GM12874 (cell line): ENCODE measurements around the gene RALGAPA1.

Experiments used
- TF ChIP-seq, protein P1 (sequence below): IDR thresholded peaks from 2 replicates; pipeline ENCODE4 v1.5.1; 2011; ENCODE audit warnings: low read depth, mild to moderate bottlenecking, control low read depth, low read length, moderate library complexity; ENCODE audit not compliant: insufficient read depth

The RALGAPA1 gene

GRCh38 chr14:35712466-35712865 lies 96.6 kb downstream of the RALGAPA1 start:
- TF ChIP-seq, protein P1, sequence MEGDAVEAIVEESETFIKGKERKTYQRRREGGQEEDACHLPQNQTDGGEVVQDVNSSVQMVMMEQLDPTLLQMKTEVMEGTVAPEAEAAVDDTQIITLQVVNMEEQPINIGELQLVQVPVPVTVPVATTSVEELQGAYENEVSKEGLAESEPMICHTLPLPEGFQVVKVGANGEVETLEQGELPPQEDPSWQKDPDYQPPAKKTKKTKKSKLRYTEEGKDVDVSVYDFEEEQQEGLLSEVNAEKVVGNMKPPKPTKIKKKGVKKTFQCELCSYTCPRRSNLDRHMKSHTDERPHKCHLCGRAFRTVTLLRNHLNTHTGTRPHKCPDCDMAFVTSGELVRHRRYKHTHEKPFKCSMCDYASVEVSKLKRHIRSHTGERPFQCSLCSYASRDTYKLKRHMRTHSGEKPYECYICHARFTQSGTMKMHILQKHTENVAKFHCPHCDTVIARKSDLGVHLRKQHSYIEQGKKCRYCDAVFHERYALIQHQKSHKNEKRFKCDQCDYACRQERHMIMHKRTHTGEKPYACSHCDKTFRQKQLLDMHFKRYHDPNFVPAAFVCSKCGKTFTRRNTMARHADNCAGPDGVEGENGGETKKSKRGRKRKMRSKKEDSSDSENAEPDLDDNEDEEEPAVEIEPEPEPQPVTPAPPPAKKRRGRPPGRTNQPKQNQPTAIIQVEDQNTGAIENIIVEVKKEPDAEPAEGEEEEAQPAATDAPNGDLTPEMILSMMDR, result no peak

DNA sequence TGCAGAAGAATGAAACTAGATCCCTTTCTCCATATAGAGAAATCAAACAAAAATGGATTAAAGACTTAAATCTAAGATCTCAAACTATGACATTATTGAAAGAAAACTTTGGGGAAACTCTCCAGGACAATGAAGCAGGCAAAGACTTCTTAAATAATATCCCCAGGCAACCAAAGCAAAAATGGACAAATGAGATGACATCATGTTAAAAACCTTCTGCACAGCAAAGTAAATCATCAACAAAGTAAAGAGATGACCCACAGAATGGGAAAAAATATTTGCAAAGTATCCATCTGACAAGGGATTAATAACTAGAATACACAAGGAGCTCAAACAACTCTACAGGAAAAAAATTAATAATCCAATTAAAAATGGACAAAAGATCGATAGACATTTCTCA lies 101.0 kb downstream of the RALGAPA1 start:
- TF ChIP-seq, protein P1, result no peak

DNA sequence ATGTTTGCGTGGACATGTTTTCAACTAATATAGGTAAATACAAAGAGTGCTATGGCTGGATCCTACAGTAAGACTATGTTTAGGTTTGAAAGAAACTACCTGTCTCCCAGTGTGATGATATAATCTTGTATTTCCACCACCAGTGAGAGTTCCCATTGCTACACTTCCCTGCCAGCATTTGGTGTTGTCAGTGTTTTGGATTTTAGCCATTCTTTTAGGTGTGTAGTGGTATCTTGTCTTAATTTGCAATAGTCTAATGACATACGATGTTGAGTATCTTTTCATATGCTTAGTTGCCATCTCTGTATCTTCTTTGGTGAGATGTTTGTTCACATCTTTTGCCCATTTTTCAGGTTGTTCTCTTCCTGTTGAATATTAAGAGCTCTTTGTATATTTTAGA lies 103.5 kb downstream of the RALGAPA1 start:
- TF ChIP-seq, protein P1, result no peak

DNA sequence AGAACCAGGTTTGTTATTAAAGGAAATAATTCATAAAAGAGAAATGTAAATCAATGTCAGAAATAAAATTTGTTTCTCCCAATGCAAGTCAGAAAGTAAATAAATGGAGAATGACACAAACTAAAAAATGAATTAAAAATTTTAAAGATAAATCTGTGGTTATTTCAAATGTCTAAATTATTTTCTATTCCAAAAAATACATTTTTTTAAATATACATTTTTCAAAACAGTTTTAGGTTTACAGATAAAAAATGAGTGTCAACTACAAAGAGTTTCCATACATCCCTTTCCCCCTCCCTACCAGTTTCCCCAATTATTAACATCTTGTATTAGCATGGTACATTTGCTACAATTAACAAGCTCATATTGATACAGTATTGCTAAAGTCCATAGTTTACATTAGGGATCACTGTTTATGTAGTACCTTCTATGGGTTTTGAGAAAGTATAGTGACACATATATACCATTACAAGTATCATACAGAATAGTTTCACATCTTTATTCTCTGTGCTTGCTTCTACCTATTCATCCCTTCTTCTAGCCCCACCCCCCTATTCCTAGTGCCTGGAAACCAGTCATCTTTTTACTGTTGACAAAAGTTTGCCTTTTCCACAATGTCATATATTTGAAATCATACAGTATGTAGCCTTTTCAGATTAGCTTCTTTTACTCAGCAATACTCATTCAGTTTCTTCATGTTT lies 104.2 kb downstream of the RALGAPA1 start:
- TF ChIP-seq, protein P1, result no peak

- TF ChIP-seq, protein P1, result no peak
Measured at GRCh38 chr14:35701531-35701930, 107.6 kb downstream of the RALGAPA1 start.

GRCh38 chr14:35699791-35700444 lies 109.2 kb downstream of the RALGAPA1 start:
- TF ChIP-seq, protein P1, result no peak

DNA sequence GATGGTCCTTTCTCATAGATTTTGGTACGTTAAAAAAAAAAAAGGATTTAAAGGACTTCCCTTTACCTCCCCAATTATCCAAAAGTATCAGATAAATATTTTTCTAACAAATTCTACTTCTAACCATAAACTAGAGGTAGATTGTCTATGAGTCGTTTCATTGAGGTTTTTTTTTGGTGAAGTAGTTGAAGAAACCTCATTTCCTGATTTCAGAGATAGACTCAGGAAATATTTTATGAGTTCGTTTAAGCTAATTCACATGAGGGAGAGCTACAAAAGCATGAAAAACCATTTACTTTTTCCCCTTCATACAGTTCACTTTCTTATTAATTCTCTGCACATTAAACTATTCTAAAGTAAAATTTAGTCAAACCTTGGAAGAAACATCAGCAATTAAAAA lies 112.5 kb downstream of the RALGAPA1 start:
- TF ChIP-seq, protein P1, result no peak
